Activated T-helper 1 cell treated with Interleukin-2 at 50 U/mL for 16 hours (primary cell): ENCODE measurements around the gene C3.
A peak's percentile ranks its signal among the peaks of the same experiment; 100 is the strongest.
"Not testable (repeated sequence)": the region's sequence is repeated elsewhere in the genome, so short reads cannot be mapped to it uniquely, and the experiment has no call there.

Experiments used
- DNase-seq: peaks from one replicate; pipeline ENCODE4 v3.0.0-alpha.2; 2020; ENCODE audit warnings: low read depth

The C3 gene

GRCh38 chr19:6690160-6690885, 30.1 kb downstream of the C3 start:
- DNase-seq = no peak

GRCh38 chr19:6687114-6687513, 33.3 kb downstream of the C3 start:
- no peak for DNase-seq

- no peak for DNase-seq
Observed at GRCh38 chr19:6686628-6686975, 33.8 kb downstream of the C3 start.

- DNase-seq = no peak
Observed at GRCh38 chr19:6685962-6686627, 34.4 kb downstream of the C3 start.

- DNase-seq = no peak
Observed at GRCh38 chr19:6685482-6685881, 35.0 kb downstream of the C3 start.

- DNase-seq = no peak
Observed at GRCh38 chr19:6683971-6684370, 36.5 kb downstream of the C3 start.

GRCh38 chr19:6682607-6683128, 37.8 kb downstream of the C3 start:
- no peak for DNase-seq

GRCh38 chr19:6680141-6680540, 40.3 kb downstream of the C3 start:
- no peak for DNase-seq

GRCh38 chr19:6679139-6679538, 41.3 kb downstream of the C3 start:
- DNase-seq = no peak

- no peak for DNase-seq
Observed at GRCh38 chr19:6678690-6679109, 41.8 kb downstream of the C3 start.

GRCh38 chr19:6677883-6678689, 42.4 kb downstream of the C3 start:
- no peak for DNase-seq

- DNase-seq = no peak
Observed at GRCh38 chr19:6677495-6677882, 43.0 kb downstream of the C3 start.

GRCh38 chr19:6676288-6676687, 44.2 kb downstream of the C3 start:
- no peak for DNase-seq

- DNase-seq = peak; percentile 80
Observed at GRCh38 chr19:6674868-6675305, 45.6 kb downstream of the C3 start.

GRCh38 chr19:6674408-6674807, 46.0 kb downstream of the C3 start:
- not testable (repeated sequence) for DNase-seq

- DNase-seq = no peak
Observed at GRCh38 chr19:6672693-6673290, 47.7 kb downstream of the C3 start.

- no peak for DNase-seq
Observed at GRCh38 chr19:6671960-6672359, 48.5 kb downstream of the C3 start.

GRCh38 chr19:6668691-6669090, 51.8 kb downstream of the C3 start:
- no peak for DNase-seq

- no peak for DNase-seq
Observed at GRCh38 chr19:6667114-6667627, 53.3 kb downstream of the C3 start.

- no peak for DNase-seq
Observed at GRCh38 chr19:6664916-6665315, 55.5 kb downstream of the C3 start.

- DNase-seq = no peak
Observed at GRCh38 chr19:6663236-6664201, 56.9 kb downstream of the C3 start.
